ENCODE results near the gene HSP90AB1. TPM values are rescaled to one million over a fixed set of nuclear protein-coding genes. Genes with fewer than 3 reads are reported as not detected.

HSP90AB1 gene
- total RNA-seq, 3 donors from 2014 or later, result 3,050 to 3,190 (median 3,088) TPM

DNA sequence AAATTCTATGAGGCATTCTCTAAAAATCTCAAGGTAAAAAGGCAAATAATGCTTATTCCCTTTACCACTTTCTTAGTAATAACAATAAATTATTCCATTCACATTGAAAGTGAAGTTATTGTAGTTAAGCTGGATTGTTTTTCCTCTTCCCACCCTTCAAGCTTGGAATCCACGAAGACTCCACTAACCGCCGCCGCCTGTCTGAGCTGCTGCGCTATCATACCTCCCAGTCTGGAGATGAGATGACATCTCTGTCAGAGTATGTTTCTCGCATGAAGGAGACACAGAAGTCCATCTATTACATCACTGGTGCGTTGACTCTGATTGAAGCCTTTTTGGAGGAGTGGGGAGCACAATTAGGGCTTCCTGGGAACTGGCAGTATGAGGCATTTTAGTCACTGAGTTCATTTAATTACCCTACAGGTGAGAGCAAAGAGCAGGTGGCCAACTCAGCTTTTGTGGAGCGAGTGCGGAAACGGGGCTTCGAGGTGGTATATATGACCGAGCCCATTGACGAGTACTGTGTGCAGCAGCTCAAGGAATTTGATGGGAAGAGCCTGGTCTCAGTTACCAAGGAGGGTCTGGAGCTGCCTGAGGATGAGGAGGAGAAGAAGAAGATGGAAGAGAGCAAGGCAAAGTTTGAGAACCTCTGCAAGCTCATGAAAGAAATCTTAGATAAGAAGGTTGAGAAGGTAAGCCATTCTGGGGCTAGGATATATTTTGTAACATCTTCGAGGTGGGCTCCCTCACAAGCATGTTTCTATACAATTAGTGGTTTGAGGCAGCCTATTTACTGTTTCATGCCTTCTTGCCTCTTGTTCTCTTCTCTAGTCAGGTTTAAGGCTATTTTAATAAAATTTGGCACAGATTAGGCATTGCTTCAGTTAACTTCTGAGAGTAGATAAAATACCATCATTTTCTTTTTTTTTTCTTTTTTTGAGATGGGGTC is 4.9 kb downstream of the HSP90AB1 start:
- peaks cover 75% of the 10 kb centered on the region for H3K36me3 Mint-ChIP-seq (ENCODE audit: insufficient read depth)
- no peaks in the 10 kb centered on the region for H3K9me3 Mint-ChIP-seq
- H3K4me1 Mint-ChIP-seq (ENCODE audit: low read depth), result peaks cover 80% of the 10 kb centered on the region
- peak overlapping the region; percentile 99 for H3K4me3 Mint-ChIP-seq
- DNase-seq, result no peak
- no peak for ATAC-seq
- H3K27me3 Mint-ChIP-seq (ENCODE audit: low read depth), result no peaks in the 10 kb centered on the region

- Mint-ChIP-seq H3K27me3 (ENCODE audit: low read depth) (no peaks in the 10 kb centered on the region), H3K9me3 (no peaks in the 10 kb centered on the region)
These were observed 6.6 kb downstream of the HSP90AB1 start for GRCh38 chr6:44253307-44254101.

DNA sequence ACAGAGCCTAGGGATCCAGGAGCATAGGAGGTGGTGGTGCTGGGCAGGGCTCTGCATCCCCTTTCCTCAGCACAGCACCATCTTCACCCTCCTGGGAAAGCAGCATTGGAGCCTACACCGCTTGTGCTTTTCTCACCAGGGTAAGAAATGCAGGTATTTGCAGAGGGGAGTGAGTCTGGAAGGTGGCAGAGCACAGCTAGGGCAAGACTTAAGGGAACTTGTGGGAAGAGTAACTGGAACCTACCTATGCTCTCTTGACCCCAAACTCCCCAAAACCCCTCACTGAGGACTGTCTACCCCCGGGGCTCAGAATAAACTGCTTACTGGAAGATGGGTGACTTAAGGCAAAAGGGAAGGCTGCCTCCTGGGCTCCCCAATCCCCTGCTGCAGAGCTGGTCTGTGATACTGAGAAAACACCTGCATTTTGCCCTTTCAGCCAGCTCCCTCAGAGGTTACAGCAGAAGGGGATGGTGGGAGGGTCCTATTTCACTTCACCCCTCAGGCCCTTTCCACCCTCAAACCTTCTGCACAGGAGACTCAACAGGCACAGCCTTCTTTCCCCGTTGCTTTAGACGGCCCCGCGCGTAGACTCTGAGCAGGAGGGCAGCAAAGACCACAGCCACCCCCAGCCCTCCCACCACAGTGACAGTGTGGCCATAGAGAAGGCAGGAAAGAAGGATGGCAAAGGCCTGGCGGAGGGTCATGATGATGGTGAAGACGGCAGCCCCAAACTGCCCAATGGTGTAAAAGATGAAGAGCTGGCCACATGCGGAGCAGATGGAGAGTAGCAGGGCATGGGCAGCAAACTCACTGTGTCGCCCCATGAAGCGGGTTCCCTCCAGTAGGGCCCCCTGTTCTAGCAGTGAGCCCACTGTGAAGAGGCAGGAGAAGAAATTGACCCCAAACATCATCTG is 7.5 kb downstream of the HSP90AB1 start:
- Mint-ChIP-seq H3K4me1 (ENCODE audit: low read depth) (peaks cover 83% of the 10 kb centered on the region), H3K4me3 (peak overlapping the region; percentile 94), H3K36me3 (ENCODE audit: insufficient read depth) (peaks cover 66% of the 10 kb centered on the region), H3K9me3 (no peaks in the 10 kb centered on the region), H3K27me3 (ENCODE audit: low read depth) (no peaks in the 10 kb centered on the region)
- DNase-seq (no peak), ATAC-seq (peak; percentile 5 to 7)

More at GRCh38 chr6:44253307-44254101, 6.6 kb downstream of the HSP90AB1 start:
- H3K36me3 Mint-ChIP-seq (ENCODE audit: insufficient read depth), result peaks cover 69% of the 10 kb centered on the region
- peak overlapping the region; percentile 99 for H3K4me3 Mint-ChIP-seq
- peaks cover 87% of the 10 kb centered on the region for H3K4me1 Mint-ChIP-seq (ENCODE audit: low read depth)
- ATAC-seq (no peak), DNase-seq (peak; percentile 52)

DNA sequence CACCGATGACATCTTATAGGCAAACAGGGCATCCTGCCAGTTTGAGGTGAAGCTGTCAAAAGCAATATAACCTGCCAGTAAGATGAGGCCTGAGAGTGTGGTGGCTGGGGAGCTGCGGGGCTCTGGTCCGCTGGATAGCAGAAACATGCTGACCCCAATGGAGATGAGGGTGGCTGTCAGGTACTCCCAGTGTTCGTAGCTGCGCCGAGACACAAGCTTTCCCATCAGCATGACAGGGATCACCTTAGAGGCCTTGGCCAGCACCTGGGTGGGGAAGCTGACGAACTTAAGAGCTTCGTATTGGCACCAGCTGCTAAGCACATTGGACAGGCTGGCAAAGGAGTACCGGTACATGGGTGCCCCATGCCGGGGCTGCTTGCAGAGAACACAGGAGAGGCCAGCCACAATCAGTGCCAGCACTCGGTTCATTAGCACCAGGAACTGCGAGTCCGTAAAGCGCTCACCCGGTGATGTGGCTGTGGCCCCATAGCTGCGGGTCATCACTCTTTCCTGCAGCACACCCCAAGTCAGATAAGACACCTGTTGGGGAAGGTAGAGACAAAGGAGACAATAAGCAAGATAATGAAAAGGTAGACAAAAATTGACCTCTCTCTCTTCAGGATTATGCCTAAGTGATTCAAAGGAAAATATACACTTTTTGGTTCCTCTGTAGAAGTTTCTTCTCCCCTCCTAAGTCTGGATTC is 8.4 kb downstream of the HSP90AB1 start:
- peaks cover 76% of the 10 kb centered on the region for H3K4me1 Mint-ChIP-seq (ENCODE audit: low read depth)
- H3K9me3 Mint-ChIP-seq, result no peaks in the 10 kb centered on the region
- DNase-seq (peak; percentile 18), ATAC-seq (peak; percentile 11 to 22)
- peak overlapping the region; percentile 94 for H3K4me3 Mint-ChIP-seq
- H3K36me3 Mint-ChIP-seq (ENCODE audit: insufficient read depth), result peaks cover 64% of the 10 kb centered on the region
- H3K27me3 Mint-ChIP-seq (ENCODE audit: low read depth), result no peaks in the 10 kb centered on the region

- Mint-ChIP-seq H3K27me3 (ENCODE audit: low read depth) (no peaks in the 10 kb centered on the region), H3K36me3 (ENCODE audit: insufficient read depth) (peaks cover 63% of the 10 kb centered on the region), H3K9me3 (no peaks in the 10 kb centered on the region), H3K4me3 (peak overlapping the region; percentile 94), H3K4me1 (ENCODE audit: low read depth) (peaks cover 71% of the 10 kb centered on the region)
- DNase-seq (peak; percentile 21), ATAC-seq (peak; percentile 14 to 22)
These were observed 9.2 kb downstream of the HSP90AB1 start for GRCh38 chr6:44255871-44256774.

- peaks cover 58% of the 10 kb centered on the region for H3K36me3 Mint-ChIP-seq (ENCODE audit: insufficient read depth)
- no peaks in the 10 kb centered on the region for H3K9me3 Mint-ChIP-seq
- peak overlapping the region; percentile 94 for H3K4me3 Mint-ChIP-seq
- H3K27me3 Mint-ChIP-seq (ENCODE audit: low read depth), result no peaks in the 10 kb centered on the region
- no peak for DNase-seq
- peak; percentile 7 to 11 for ATAC-seq
- peaks cover 69% of the 10 kb centered on the region for H3K4me1 Mint-ChIP-seq (ENCODE audit: low read depth)
These were observed 9.8 kb downstream of the HSP90AB1 start for GRCh38 chr6:44256775-44257024.

- H3K4me1 Mint-ChIP-seq (ENCODE audit: low read depth), result peaks cover 69% of the 10 kb centered on the region
- H3K4me3 Mint-ChIP-seq, result peak within 1 kb of the TSS; percentile 94
- peak; percentile 56 for DNase-seq
- H3K27me3 Mint-ChIP-seq (ENCODE audit: low read depth), result no peaks in the 10 kb centered on the region
- peaks cover 54% of the 10 kb centered on the region for H3K36me3 Mint-ChIP-seq (ENCODE audit: insufficient read depth)
- peak; percentile 53 to 60 for ATAC-seq
- no peaks in the 10 kb centered on the region for H3K9me3 Mint-ChIP-seq
These were observed 10.3 kb downstream of the HSP90AB1 start, which contains the start of gene SLC35B2 for GRCh38 chr6:44257025-44257752. Gene SLC35B2 (minus strand): TSS chr6:44257528. CDS start chr6:44257410, 118 bp downstream.

GRCh38 chr6:44257753-44258324 is 10.9 kb downstream of the HSP90AB1 start:
- Mint-ChIP-seq H3K4me1 (ENCODE audit: low read depth) (peaks cover 69% of the 10 kb centered on the region), H3K36me3 (ENCODE audit: insufficient read depth) (peaks cover 50% of the 10 kb centered on the region), H3K9me3 (no peaks in the 10 kb centered on the region), H3K27me3 (ENCODE audit: low read depth) (no peaks in the 10 kb centered on the region), H3K4me3 (peak overlapping the region; percentile 86)
- DNase-seq, result no peak
- ATAC-seq, result no peak

GRCh38 chr6:44258325-44258863 is 11.5 kb downstream of the HSP90AB1 start:
- peaks cover 45% of the 10 kb centered on the region for H3K36me3 Mint-ChIP-seq (ENCODE audit: insufficient read depth)
- peak overlapping the region; percentile 86 for H3K4me3 Mint-ChIP-seq
- H3K27me3 Mint-ChIP-seq (ENCODE audit: low read depth), result no peaks in the 10 kb centered on the region
- H3K9me3 Mint-ChIP-seq, result no peaks in the 10 kb centered on the region
- no peak for ATAC-seq
- no peak for DNase-seq
- H3K4me1 Mint-ChIP-seq (ENCODE audit: low read depth), result peaks cover 69% of the 10 kb centered on the region

- Mint-ChIP-seq H3K36me3 (ENCODE audit: insufficient read depth) (peaks cover 40% of the 10 kb centered on the region), H3K4me1 (ENCODE audit: low read depth) (peaks cover 65% of the 10 kb centered on the region), H3K27me3 (ENCODE audit: low read depth) (no peaks in the 10 kb centered on the region), H3K4me3 (peak overlapping the region; percentile 86), H3K9me3 (no peaks in the 10 kb centered on the region)
- no peak for DNase-seq
- no peak for ATAC-seq
These were observed 12.0 kb downstream of the HSP90AB1 start for GRCh38 chr6:44258921-44259320.

DNA sequence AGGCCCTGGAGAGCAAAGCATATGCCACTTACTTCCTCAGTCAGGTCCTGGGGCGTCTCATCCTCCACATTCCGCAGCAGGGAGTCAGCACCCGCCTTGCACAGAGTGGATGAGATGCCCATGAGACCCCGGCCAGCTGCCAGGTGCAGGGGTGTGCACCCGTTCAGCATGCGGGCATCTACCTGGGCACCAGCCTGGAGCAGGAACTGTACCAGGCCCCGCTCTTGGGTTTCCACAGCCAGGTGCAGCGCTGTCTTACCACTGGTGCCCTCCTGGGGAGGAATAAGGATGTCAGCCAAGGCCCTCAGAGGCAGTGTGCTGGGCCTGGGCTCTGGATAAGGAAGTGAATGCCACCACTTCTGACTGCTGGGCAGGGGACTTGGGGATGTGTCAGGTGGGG is 13.1 kb downstream of the HSP90AB1 start:
- Mint-ChIP-seq H3K27me3 (ENCODE audit: low read depth) (no peaks in the 10 kb centered on the region), H3K36me3 (ENCODE audit: insufficient read depth) (peaks cover 30% of the 10 kb centered on the region), H3K4me1 (ENCODE audit: low read depth) (peaks cover 58% of the 10 kb centered on the region), H3K4me3 (no peak overlapping the region), H3K9me3 (no peaks in the 10 kb centered on the region)
- ATAC-seq, result no peak
- DNase-seq, result no peak
